Keratinocyte (primary cell): ENCODE results near the gene SCRN1. TPM values are rescaled to one million over a fixed set of nuclear protein-coding genes. Genes with fewer than 3 reads are reported as not detected.

Experiments used
- DNase-seq: peaks from one replicate; pipeline ENCODE4 v3.0.0-alpha.2; 2011; ENCODE audit warnings: low read depth, missing footprints, low spot score
- FAIRE-seq: peaks from 2 replicates; lab custom pipeline; 2011; peaks lifted over from hg19 to GRCh38; lab: Jason Lieb, UNC
- H2AFZ ChIP-seq: 2 replicates; pipeline ENCODE4 v1.6.0; 2012; ENCODE audit warnings: low read length, control low read depth, inconsistent platforms; ENCODE audit not compliant: control insufficient read depth
- H3K27ac ChIP-seq: 2 replicates; pipeline ENCODE4 v1.5.1; 2011; ENCODE audit warnings: low read length; ENCODE audit not compliant: control insufficient read depth, insufficient read depth
- H3K27me3 ChIP-seq: 3 replicates; pipeline ENCODE4 v1.6.0; 2011; ENCODE audit warnings: low read length; ENCODE audit not compliant: control insufficient read depth, insufficient read depth; ENCODE audit errors: extremely low read depth
- H3K36me3 ChIP-seq, 2 experiments: 2 replicates in 1 of 2; 3 replicates in 1 of 2; pipeline ENCODE4 v1.5.1; 2011; ENCODE audit warnings: low read length in 2 of 2, mild to moderate bottlenecking in 1 of 2; ENCODE audit not compliant: control insufficient read depth in 2 of 2, insufficient read depth in 2 of 2; ENCODE audit errors: extremely low read depth in 1 of 2
- H3K4me1 ChIP-seq: 3 replicates; pipeline ENCODE4 v1.5.1; 2011; ENCODE audit warnings: low read length; ENCODE audit not compliant: control insufficient read depth, insufficient read depth; ENCODE audit errors: extremely low read depth
- H3K4me2 ChIP-seq: 3 replicates; pipeline ENCODE4 v1.6.0; 2011; ENCODE audit warnings: low read depth, low read length; ENCODE audit not compliant: control insufficient read depth, insufficient read depth; ENCODE audit errors: extremely low read depth
- H3K4me3 ChIP-seq, 3 experiments: fragments of 200-600 bp in 1 of 3; sonication (generic) in 1 of 3; 2 replicates in 2 of 3; 3 replicates in 1 of 3; pipeline ENCODE4 v1.5.1; 2011 to 2016; ENCODE audit warnings: low read length in 3 of 3, mild to moderate bottlenecking in 3 of 3, control low read depth in 2 of 3, inconsistent platforms in 1 of 3, low read depth in 1 of 3, mixed read lengths in 1 of 3, mixed run types in 1 of 3, moderate library complexity in 1 of 3; ENCODE audit not compliant: control insufficient read depth in 2 of 3, insufficient read depth in 2 of 3; ENCODE audit errors: extremely low read depth in 1 of 3
- H3K79me2 ChIP-seq: 2 replicates; pipeline ENCODE4 v1.6.0; 2012; ENCODE audit warnings: low read length; ENCODE audit not compliant: control insufficient read depth, insufficient read depth
- H3K9ac ChIP-seq: 3 replicates; pipeline ENCODE4 v1.6.0; 2011; ENCODE audit warnings: low read length; ENCODE audit not compliant: control insufficient read depth, insufficient read depth; ENCODE audit errors: extremely low read depth
- H3K9me1 ChIP-seq: 3 replicates; pipeline ENCODE4 v1.6.0; 2011; ENCODE audit warnings: low read length; ENCODE audit not compliant: control insufficient read depth, insufficient read depth; ENCODE audit errors: extremely low read depth
- H3K9me3 ChIP-seq: 2 replicates; pipeline ENCODE4 v1.5.1; 2012; ENCODE audit warnings: low read depth, low read length; ENCODE audit not compliant: control insufficient read depth
- H4K20me1 ChIP-seq: 3 replicates; pipeline ENCODE4 v1.6.0; 2011; ENCODE audit warnings: low read length; ENCODE audit not compliant: control insufficient read depth, insufficient read depth; ENCODE audit errors: extremely low read depth
- CTCF ChIP-seq, 3 experiments: IDR thresholded peaks in 1 of 3; conservative IDR thresholded peaks in 1 of 3; optimal IDR thresholded peaks in 1 of 3; 2 replicates in 2 of 3; 3 replicates in 1 of 3; pipeline versions ENCODE3 to v1.5.1; 2011; ENCODE audit warnings: low read length in 3 of 3, mild to moderate bottlenecking in 3 of 3, moderate library complexity in 2 of 3, control low read depth in 1 of 3, inconsistent platforms in 1 of 3; ENCODE audit not compliant: insufficient read depth in 2 of 3; ENCODE audit errors: extremely low read depth in 1 of 3
- EZH2 ChIP-seq: IDR thresholded peaks from one replicate; pipeline ENCODE4 v1.6.1; 2012; ENCODE audit warnings: inconsistent platforms, mild to moderate bottlenecking, low read length, moderate library complexity
- dilution Hi-C: fragments of 300-500 bp; cut with MboI; formaldehyde crosslinking; loops from one replicate; pipeline ENCODE4 v1.7.0; 2020; ENCODE audit warnings: low sequenced_read_pairs; ENCODE audit not compliant: extremely low pct_ligation_motif_present
- polyA plus RNA-seq, 5 experiments: library from polyadenylated mRNA; depleted of rRNA in 3 of 5; stranded (reverse) in 3 of 5; stranded (forward) in 1 of 5; unstranded in 1 of 5; fragments of >200 nt; gene quantifications; 1 replicate in 1 of 5; 2 replicates in 3 of 5; 3 replicates in 1 of 5; pipeline versions ENCODE4 v1.2.1 to v1.2.3, GENCODE V29; 2011 to 2012; ENCODE audit warnings: missing spikeins in 2 of 5, low read depth in 1 of 5, low replicate concordance in 1 of 5

SCRN1 gene
- polyA plus RNA-seq, 1 donor (not counting 4 experiments of a cell fraction or from before 2014, with no cell fraction given): 52.3 TPM

- Histone ChIP-seq H2AFZ (no peak overlapping the region), H3K4me2 (no peak overlapping the region), H3K27ac (no peak overlapping the region), H3K4me1 (peaks cover 21% of the 10 kb centered on the region), H4K20me1 (no peaks in the 10 kb centered on the region), H3K79me2 (peaks cover 17% of the 10 kb centered on the region), H3K9me1 (no peaks in the 10 kb centered on the region), H3K27me3 (no peaks in the 10 kb centered on the region), H3K9me3 (peaks cover 2% of the 10 kb centered on the region), H3K36me3 (no peaks in the 10 kb centered on the region), H3K4me3 (no peak overlapping the region), H3K9ac (no peak overlapping the region)
- TF ChIP-seq CTCF (optimal IDR thresholded peaks at IDR 0.05 in 1 of 3, IDR thresholded peaks at IDR 0.05 in 1 of 3, conservative IDR thresholded peaks at IDR 0.05 in 1 of 3; ENCODE audit: extremely low read depth in 1 of 3, insufficient read depth in 2 of 3, low read length in 3 of 3) (no peak), EZH2 (no peak)
- DNase-seq (no peak), FAIRE-seq (no peak)
- dilution Hi-C loops: no loop called here
Measured at GRCh38 chr7:29991937-29992336, 2.3 kb upstream of the SCRN1 start.

GRCh38 chr7:29990931-29991330 is 1.3 kb upstream of the SCRN1 start:
- H3K9ac ChIP-seq: no peak overlapping the region
- H3K4me3 ChIP-seq: no peak overlapping the region
- dilution Hi-C loops: no loop called here
- H3K36me3 ChIP-seq: no peaks in the 10 kb centered on the region
- H3K27me3 ChIP-seq: no peaks in the 10 kb centered on the region
- DNase-seq: no peak
- no peak overlapping the region for H3K4me2 ChIP-seq
- H3K27ac ChIP-seq: no peak overlapping the region
- H3K9me3 ChIP-seq: no peaks in the 10 kb centered on the region
- peaks cover 24% of the 10 kb centered on the region for H3K79me2 ChIP-seq
- H2AFZ ChIP-seq: no peak overlapping the region
- peaks cover 22% of the 10 kb centered on the region for H3K4me1 ChIP-seq
- TF ChIP-seq EZH2 (no peak), CTCF (optimal IDR thresholded peaks at IDR 0.05 in 1 of 3, IDR thresholded peaks at IDR 0.05 in 1 of 3, conservative IDR thresholded peaks at IDR 0.05 in 1 of 3; ENCODE audit: extremely low read depth in 1 of 3, insufficient read depth in 2 of 3, low read length in 3 of 3) (no peak)
- no peaks in the 10 kb centered on the region for H3K9me1 ChIP-seq
- FAIRE-seq: no peak
- no peaks in the 10 kb centered on the region for H4K20me1 ChIP-seq
